OCI-LY7 (cell line): Measurements from ENCODE around the gene RMND1. TPM values are rescaled to one million over a fixed set of nuclear protein-coding genes. Genes with fewer than 3 reads are reported as not detected.

Experiments
- BruUV-seq: library from RNA; stranded (reverse); fragments of 400-500 nt; replicated peaks from 2 replicates; lab custom pipeline; 2021; lab: Mats Ljungman, UMichigan
- CTCF ChIA-PET: fragments of 300-600 bp; sonication (Branson Sonifier 250); formaldehyde crosslinking; loops from one replicate; lab custom pipeline; 2022; ENCODE audit warnings: antibody characterized with exemption; ENCODE audit not compliant: unreplicated experiment; lab: Charles Lee
- POLR2A ChIA-PET: fragments of 300-600 bp; sonication (Branson Sonifier 250); formaldehyde crosslinking; loops from one replicate; lab custom pipeline; 2022; ENCODE audit warnings: antibody characterized with exemption; lab: Charles Lee
- DNase-seq: peaks from one replicate; pipeline ENCODE4 v3.0.0-alpha.2; 2015; ENCODE audit warnings: low spot score
- H2AFZ ChIP-seq: fragments of 200-600 bp; sonication (generic), shearing (Covaris generic); 2 replicates; pipeline ENCODE4 v1.6.1; 2014; ENCODE audit warnings: mild to moderate bottlenecking, antibody characterized with exemption, low read length, moderate library complexity
- H3K27ac ChIP-seq: fragments of 200-600 bp; sonication (generic); 2 replicates; pipeline ENCODE4 v1.5.1; 2014; ENCODE audit warnings: mixed run types, low read depth, mild to moderate bottlenecking, moderate library complexity, low read length, inconsistent platforms; ENCODE audit not compliant: poor library complexity, severe bottlenecking
- H3K36me3 ChIP-seq: fragments of 200-600 bp; sonication (generic); 2 replicates; pipeline ENCODE4 v1.6.1; 2014; ENCODE audit warnings: mild to moderate bottlenecking, antibody characterized with exemption, low read length, moderate library complexity, mixed read lengths; ENCODE audit not compliant: insufficient read depth
- H3K4me1 ChIP-seq: fragments of 200-600 bp; sonication (generic); 2 replicates; pipeline ENCODE4 v1.5.1; 2014; ENCODE audit warnings: mild to moderate bottlenecking, low read length; ENCODE audit not compliant: insufficient read depth, poor library complexity, severe bottlenecking
- H3K4me2 ChIP-seq: fragments of 200-600 bp; sonication (generic); 2 replicates; pipeline ENCODE4 v1.6.1; 2014; ENCODE audit warnings: mild to moderate bottlenecking, low read length
- H3K4me3 ChIP-seq: fragments of 200-600 bp; sonication (generic); 2 replicates; pipeline ENCODE4 v1.5.1; 2014; ENCODE audit warnings: mild to moderate bottlenecking, low read depth, low read length; ENCODE audit not compliant: poor library complexity, severe bottlenecking
- H3K79me2 ChIP-seq: fragments of 200-600 bp; sonication (generic); 2 replicates; pipeline ENCODE4 v1.6.1; 2016; ENCODE audit warnings: low read depth, mild to moderate bottlenecking, low read length, moderate library complexity, mixed read lengths; ENCODE audit not compliant: insufficient read depth
- H3K9me2 ChIP-seq: fragments of 200-600 bp; sonication (generic); 2 replicates; pipeline ENCODE4 v1.6.1; 2016; ENCODE audit warnings: mild to moderate bottlenecking, low read length, mixed read lengths; ENCODE audit not compliant: insufficient read depth
- H3K9me3 ChIP-seq: fragments of 200-600 bp; sonication (generic); 2 replicates; pipeline ENCODE4 v1.6.1; 2014; ENCODE audit warnings: mild to moderate bottlenecking, mixed run types, low read length, mixed read lengths
- H4K20me1 ChIP-seq: fragments of 200-600 bp; sonication (generic); 2 replicates; pipeline ENCODE4 v1.6.1; 2014; ENCODE audit warnings: mild to moderate bottlenecking, antibody characterized with exemption, low read length, moderate library complexity, mixed read lengths; ENCODE audit not compliant: insufficient read depth
- EZH2phosphoT487 ChIP-seq: fragments of 200-600 bp; sonication (generic); IDR thresholded peaks from 2 replicates; pipeline ENCODE4 v1.6.1; 2018; ENCODE audit warnings: low read depth, borderline replicate concordance, mild to moderate bottlenecking, mixed run types, antibody characterized with exemption, low read length, moderate library complexity, mixed read lengths
- intact Hi-C: fragments of 100-400 bp; cut with micrococcal nuclease; formaldehyde crosslinking; loops from one replicate; pipeline ENCODE4 v1.10.0; 2022; ENCODE audit not compliant: unreplicated experiment
- total RNA-seq, 2 experiments: library from RNA; depleted of rRNA in 1 of 2; stranded (reverse); fragments of >200 nt in 1 of 2; shearing (Covaris generic) in 1 of 2; gene quantifications; 2 replicates each; pipeline ENCODE4 v1.2.3, GENCODE V29; 2014 to 2022
- TF ChIP-seq, protein P1 (sequence below): fragments of 200-600 bp; sonication (generic); conservative IDR thresholded peaks from 2 replicates; pipeline ENCODE4 v1.5.1; 2014; ENCODE audit warnings: mild to moderate bottlenecking, antibody characterized with exemption, low read length, moderate library complexity, mixed read lengths

RMND1 gene
- total RNA-seq, 2 experiments from 2014 or later: 21.2 to 22.3 TPM

DNA sequence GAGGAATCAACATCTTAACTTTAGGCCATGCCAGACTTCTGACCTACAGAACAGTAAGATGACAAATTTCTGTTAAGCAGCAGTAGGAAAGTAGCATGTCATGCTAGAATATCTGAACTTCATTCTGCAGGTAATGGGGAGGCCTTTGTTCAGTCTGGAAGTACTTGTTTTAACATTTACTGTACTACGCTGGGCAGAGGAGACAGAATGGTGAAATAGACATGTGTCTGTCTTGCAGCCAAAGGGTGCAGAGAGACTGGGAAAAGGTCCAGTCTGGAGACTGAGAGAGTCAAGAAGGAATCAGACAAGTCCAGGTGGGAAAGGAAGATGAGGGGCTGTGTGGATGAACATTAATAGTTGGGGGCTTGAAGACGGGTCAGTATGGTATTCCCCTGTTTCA is 43.1 kb downstream of the RMND1 start:
- ChIA-PET CTCF (no interaction called here), POLR2A (no interaction called here)
- Histone ChIP-seq H4K20me1 (peaks cover 10% of the 10 kb centered on the region; the same call in 1 of the 2 replicates), H3K4me1 (peaks cover 4% of the 10 kb centered on the region), H3K27ac (no peak overlapping the region), H3K36me3 (peaks cover 95% of the 10 kb centered on the region), H2AFZ (no peak overlapping the region), H3K4me2 (no peak overlapping the region), H3K9me3 (no peaks in the 10 kb centered on the region; the same call in none of the 2 replicates), H3K79me2 (peaks cover 7% of the 10 kb centered on the region; the same call in 1 of the 2 replicates), H3K9me2 (no peaks in the 10 kb centered on the region), H3K4me3 (no peak overlapping the region)
- intact Hi-C loops: loop anchor here (5.0 kb wide), 1 partner anchor 68 kb away; no protein-coding TSS in a partner anchor
- no peak for TF ChIP-seq EZH2phosphoT487
- TF ChIP-seq, protein P1, sequence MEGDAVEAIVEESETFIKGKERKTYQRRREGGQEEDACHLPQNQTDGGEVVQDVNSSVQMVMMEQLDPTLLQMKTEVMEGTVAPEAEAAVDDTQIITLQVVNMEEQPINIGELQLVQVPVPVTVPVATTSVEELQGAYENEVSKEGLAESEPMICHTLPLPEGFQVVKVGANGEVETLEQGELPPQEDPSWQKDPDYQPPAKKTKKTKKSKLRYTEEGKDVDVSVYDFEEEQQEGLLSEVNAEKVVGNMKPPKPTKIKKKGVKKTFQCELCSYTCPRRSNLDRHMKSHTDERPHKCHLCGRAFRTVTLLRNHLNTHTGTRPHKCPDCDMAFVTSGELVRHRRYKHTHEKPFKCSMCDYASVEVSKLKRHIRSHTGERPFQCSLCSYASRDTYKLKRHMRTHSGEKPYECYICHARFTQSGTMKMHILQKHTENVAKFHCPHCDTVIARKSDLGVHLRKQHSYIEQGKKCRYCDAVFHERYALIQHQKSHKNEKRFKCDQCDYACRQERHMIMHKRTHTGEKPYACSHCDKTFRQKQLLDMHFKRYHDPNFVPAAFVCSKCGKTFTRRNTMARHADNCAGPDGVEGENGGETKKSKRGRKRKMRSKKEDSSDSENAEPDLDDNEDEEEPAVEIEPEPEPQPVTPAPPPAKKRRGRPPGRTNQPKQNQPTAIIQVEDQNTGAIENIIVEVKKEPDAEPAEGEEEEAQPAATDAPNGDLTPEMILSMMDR: no peak
- no TSS peak for BruUV-seq
- DNase-seq: no peak

DNA sequence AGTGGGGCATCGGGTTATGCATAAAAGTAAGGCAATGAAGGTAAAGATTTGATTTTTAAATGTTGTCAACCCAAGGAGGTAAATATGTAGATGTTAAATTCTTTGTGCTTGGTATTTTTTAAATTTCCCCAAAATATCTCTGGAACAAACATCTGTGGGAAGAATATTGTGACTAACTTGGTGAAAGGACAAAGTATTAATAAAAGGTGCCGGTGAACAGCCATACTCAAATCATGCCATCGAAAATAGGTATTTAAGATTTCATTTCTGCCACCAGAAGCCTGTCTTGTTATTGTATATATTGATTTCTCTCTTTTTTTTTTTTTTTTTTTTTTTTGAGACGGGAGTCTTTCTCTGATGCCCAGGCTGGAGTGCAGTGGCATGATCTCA is 48.0 kb downstream of the RMND1 start:
- H4K20me1 ChIP-seq: peaks cover 31% of the 10 kb centered on the region
- no peaks in the 10 kb centered on the region for H3K9me2 ChIP-seq
- peaks cover 95% of the 10 kb centered on the region for H3K36me3 ChIP-seq
- ChIA-PET POLR2A (interaction anchor here (1.2 kb wide), 1 partner anchor 26 kb away, joined by 4 read pairs; no protein-coding TSS in a partner anchor), CTCF (no interaction called here)
- intact Hi-C loops: no loop called here
- no peak overlapping the region for H3K4me3 ChIP-seq
- H3K4me1 ChIP-seq: peaks cover under 1% of the 10 kb centered on the region
- no TSS peak for BruUV-seq
- H3K79me2 ChIP-seq: peaks cover 54% of the 10 kb centered on the region
- H3K27ac ChIP-seq: no peak overlapping the region
- TF ChIP-seq EZH2phosphoT487: no peak
- TF ChIP-seq, protein P1: no peak
- DNase-seq: no peak
- H3K4me2 ChIP-seq: no peak overlapping the region
- H2AFZ ChIP-seq: no peak overlapping the region
- no peaks in the 10 kb centered on the region for H3K9me3 ChIP-seq

DNA sequence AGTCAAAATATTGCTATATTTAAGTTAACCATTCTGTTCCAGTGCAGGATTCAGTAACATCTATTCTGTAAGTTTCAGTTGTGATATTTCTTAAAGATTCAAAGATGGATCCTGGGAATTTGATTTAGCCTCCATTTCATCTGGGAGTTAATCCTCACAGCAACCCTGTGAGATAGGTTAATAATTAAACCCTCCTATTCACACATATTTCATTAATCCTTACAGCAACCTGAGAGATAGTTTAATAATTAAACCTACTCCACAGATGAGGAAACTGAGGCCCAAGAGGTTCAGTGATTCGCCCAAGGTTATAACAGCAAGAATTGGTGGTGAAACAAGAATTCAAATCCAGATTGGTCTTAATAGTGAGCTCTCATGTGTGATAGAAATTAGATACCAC is 49.7 kb downstream of the RMND1 start:
- no peak overlapping the region for H3K4me2 ChIP-seq
- H3K9me3 ChIP-seq: no peaks in the 10 kb centered on the region
- no peak overlapping the region for H3K27ac ChIP-seq
- peaks cover 95% of the 10 kb centered on the region for H3K36me3 ChIP-seq
- H3K79me2 ChIP-seq: peaks cover 71% of the 10 kb centered on the region
- H3K4me1 ChIP-seq: no peaks in the 10 kb centered on the region
- peaks cover 43% of the 10 kb centered on the region for H4K20me1 ChIP-seq
- DNase-seq: no peak
- BruUV-seq: no TSS peak
- intact Hi-C loops: no loop called here
- TF ChIP-seq, protein P1: no peak
- no peak for TF ChIP-seq EZH2phosphoT487
- no peak overlapping the region for H2AFZ ChIP-seq
- no peaks in the 10 kb centered on the region for H3K9me2 ChIP-seq
- CTCF ChIA-PET: no interaction called here
- no peak overlapping the region for H3K4me3 ChIP-seq
- POLR2A ChIA-PET: interaction anchor here (0.6 kb wide), 1 partner anchor 9 kb away, joined by 3 read pairs; no protein-coding TSS in a partner anchor
